Activated naive CD4-positive, alpha-beta T cell treated with anti-CD3 and anti-CD28 coated beads, Interleukin-2, amount 50 U/mL, for 24 hours (primary cell): ENCODE data around the gene TBX1.

ENCODE experiments used
- H3K27ac Mint-ChIP-seq: one replicate; pipeline ENCODE4 v1.8.0; 2021; ENCODE audit warnings: mild to moderate bottlenecking, mixed read lengths
- H3K27me3 Mint-ChIP-seq: one replicate; pipeline ENCODE4 v1.8.0; 2021; ENCODE audit warnings: mixed read lengths
- H3K36me3 Mint-ChIP-seq: one replicate; pipeline ENCODE4 v1.8.0; 2021; ENCODE audit warnings: mixed read lengths
- H3K4me1 Mint-ChIP-seq: one replicate; pipeline ENCODE4 v1.8.0; 2021; ENCODE audit warnings: mixed read lengths
- H3K4me3 Mint-ChIP-seq: one replicate; pipeline ENCODE4 v1.8.0; 2021; ENCODE audit warnings: mild to moderate bottlenecking, mixed read lengths
- H3K9me3 Mint-ChIP-seq: one replicate; pipeline ENCODE4 v1.8.0; 2021; ENCODE audit warnings: mixed read lengths

The TBX1 gene

DNA sequence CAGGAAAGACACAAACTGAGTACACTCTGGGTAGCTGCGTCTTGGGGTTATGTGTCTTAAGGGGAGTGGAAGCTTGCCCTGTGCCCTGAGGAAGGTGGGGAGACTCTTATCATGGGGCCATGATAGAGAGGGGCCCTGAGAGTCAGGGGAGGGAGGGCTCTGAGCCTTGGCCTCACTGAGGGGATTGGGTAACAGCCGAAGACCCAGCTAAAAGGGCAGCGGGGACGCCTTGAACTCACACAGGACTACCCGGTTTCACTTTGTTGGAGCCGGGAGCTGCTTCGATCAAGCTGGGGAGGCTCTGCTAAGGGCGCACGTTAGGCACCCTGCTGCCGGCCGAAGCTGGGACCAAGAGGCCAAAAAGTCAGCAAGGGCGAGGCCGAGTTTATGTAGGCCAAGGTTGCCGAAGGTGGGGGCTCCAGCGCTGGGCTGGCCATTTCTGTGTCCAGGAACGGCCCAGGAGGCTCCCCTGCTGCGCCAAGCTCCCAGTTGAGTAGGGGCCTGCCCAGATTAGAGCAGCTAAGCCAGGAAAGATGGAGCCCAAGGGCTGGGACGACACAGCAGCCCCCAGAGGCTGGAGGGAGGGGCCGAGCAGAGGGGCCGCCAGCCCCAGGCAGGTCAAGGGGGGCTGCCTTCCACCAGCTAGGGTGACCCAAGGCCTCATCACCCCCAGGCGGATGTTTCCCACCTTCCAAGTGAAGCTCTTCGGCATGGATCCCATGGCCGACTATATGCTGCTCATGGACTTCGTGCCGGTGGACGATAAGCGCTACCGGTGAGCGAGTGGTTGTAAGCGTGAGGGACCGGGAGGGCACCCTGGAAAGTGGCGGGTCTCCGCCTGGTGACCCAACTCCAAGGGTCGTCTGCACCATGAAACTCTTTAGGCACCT, 2.2 kb downstream of the TBX1 start:
- Mint-ChIP-seq H3K9me3 (no peaks in the 10 kb centered on the region), H3K27me3 (peaks cover 35% of the 10 kb centered on the region), H3K27ac (no peak overlapping the region), H3K4me1 (peaks cover 23% of the 10 kb centered on the region), H3K36me3 (peaks cover 6% of the 10 kb centered on the region), H3K4me3 (no peak overlapping the region)

DNA sequence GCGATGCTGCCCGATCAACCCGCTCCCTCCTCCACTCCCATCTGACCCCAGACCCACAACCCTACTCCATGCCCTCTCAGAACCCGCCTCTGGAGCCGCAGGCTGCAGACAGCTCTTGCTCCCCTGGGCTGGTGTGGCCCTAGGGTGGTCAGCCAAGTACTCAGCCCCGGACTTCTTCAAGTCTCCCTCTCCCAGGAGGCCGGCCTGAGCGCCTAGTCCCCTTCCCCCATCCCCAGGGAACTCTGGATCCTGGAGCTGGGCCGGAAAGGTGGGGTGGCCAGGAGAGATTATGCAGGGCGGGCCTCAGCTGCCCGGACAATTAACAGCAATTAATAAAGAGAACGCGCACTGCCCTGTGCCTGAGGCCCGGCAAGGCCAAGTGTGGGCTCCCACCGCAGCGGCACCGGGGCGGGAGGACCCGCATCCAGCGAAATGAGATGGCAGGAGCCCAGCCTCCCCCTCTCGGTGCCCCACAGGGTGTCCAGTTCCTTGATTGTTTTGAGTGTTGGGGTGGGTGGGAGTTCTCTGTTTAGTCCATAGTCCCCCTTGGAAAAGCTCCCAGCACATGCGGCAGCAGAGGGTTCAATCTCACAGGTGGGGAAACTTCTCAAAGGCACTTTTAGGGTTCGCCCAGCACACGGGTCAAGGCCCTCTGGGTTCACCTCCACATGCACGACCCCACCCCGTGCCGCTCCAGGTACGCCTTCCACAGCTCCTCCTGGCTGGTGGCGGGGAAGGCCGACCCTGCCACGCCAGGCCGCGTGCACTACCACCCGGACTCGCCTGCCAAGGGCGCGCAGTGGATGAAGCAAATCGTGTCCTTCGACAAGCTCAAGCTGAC, 3.1 kb downstream of the TBX1 start:
- Mint-ChIP-seq H3K27ac (peak overlapping the region; percentile 51), H3K27me3 (peaks cover 38% of the 10 kb centered on the region), H3K36me3 (peaks cover 6% of the 10 kb centered on the region), H3K4me1 (peaks cover 22% of the 10 kb centered on the region), H3K4me3 (no peak overlapping the region), H3K9me3 (no peaks in the 10 kb centered on the region)

DNA sequence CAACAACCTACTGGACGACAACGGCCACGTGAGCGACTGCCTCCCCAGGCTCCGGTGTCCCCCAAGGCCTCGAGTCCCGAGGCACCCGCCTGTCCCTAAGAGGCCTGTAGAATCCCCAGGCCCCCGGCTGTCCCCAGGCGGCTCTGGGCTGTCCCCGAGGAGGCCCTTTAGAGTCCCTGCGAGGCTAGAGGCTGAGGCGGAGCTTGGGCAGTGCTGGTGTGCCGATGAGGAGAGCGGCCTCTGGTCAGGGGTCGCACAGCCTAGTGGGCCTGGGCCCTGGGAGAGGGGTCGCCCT, 3.7 kb downstream of the TBX1 start:
- peaks cover 22% of the 10 kb centered on the region for H3K4me1 Mint-ChIP-seq
- H3K9me3 Mint-ChIP-seq: no peaks in the 10 kb centered on the region
- H3K27me3 Mint-ChIP-seq: peaks cover 41% of the 10 kb centered on the region
- no peak overlapping the region for H3K4me3 Mint-ChIP-seq
- H3K36me3 Mint-ChIP-seq: peaks cover 6% of the 10 kb centered on the region
- no peak overlapping the region for H3K27ac Mint-ChIP-seq

DNA sequence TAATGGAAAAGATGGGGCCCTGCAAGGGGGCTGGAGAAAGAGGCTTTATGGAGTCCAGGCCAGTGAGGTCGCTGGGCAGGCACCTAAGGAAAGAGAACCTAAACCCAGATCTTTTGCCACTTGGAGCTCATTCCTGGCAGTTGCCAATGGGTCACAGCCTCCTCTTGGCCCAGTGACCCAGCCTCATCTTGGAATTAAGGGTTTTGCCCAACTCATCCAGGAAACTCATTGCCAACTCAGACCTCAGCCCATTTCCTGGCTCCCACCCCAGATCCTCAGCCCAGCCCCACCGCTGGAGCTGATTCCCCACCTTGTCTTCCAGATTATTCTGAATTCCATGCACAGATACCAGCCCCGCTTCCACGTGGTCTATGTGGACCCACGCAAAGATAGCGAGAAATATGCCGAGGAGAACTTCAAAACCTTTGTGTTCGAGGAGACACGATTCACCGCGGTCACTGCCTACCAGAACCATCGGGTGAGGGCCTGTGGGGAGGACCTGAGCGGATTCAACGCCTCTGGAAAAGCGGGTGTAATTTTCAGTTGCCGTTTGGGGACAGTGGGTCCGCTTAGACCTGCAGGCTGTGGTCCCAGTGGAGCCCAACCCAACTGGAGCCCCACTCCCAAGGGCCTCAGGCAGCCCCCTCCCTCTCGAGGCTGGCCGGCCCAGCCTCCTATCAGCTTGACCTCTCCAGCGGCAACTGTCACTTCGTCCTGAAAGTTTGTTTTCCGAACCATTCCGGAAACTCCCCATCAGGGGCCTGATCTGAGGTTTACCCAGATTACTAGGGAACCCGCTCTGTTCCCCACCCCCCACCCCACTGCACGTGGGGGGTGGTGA, 4.3 kb downstream of the TBX1 start:
- Mint-ChIP-seq H3K27me3 (peaks cover 43% of the 10 kb centered on the region), H3K9me3 (no peaks in the 10 kb centered on the region), H3K4me1 (peaks cover 17% of the 10 kb centered on the region), H3K36me3 (peaks cover 6% of the 10 kb centered on the region), H3K4me3 (peak overlapping the region; percentile 61), H3K27ac (no peak overlapping the region)

DNA sequence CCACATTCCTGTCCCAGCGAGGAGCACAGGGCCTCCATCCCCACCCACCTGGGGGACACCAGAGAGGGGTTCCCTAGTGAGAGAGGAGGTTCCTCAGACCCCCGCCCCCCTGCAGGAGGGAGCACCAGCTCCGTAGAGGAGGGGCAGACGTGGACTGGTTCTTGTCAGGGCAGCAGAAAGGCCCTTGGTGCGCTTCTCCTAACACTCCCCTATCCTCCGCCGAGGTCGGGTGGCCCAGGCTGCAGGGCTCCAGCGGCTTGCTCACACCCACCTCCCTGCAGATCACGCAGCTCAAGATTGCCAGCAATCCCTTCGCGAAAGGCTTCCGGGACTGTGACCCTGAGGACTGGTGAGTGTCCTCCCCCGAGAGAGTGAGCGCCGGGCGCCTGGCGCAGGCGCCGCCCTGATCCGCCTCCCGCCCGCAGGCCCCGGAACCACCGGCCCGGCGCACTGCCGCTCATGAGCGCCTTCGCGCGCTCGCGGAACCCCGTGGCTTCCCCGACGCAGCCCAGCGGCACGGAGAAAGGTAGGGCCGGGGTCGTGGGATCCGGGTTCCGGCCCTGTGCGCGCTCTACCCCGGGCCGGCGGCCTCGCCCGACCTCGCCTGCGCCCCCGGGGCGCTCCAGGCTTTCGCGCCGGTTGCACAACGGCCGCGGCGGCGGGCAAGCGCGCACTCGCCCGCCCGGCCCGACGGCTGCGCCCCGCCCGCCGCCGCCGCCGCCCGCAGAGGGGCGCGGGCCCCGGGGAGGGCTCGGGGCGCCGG, 5.1 kb downstream of the TBX1 start:
- H3K9me3 Mint-ChIP-seq: no peaks in the 10 kb centered on the region
- H3K36me3 Mint-ChIP-seq: peaks cover 2% of the 10 kb centered on the region
- H3K4me1 Mint-ChIP-seq: peaks cover 11% of the 10 kb centered on the region
- H3K4me3 Mint-ChIP-seq: peak overlapping the region; percentile 78
- no peak overlapping the region for H3K27ac Mint-ChIP-seq
- H3K27me3 Mint-ChIP-seq: peaks cover 46% of the 10 kb centered on the region

DNA sequence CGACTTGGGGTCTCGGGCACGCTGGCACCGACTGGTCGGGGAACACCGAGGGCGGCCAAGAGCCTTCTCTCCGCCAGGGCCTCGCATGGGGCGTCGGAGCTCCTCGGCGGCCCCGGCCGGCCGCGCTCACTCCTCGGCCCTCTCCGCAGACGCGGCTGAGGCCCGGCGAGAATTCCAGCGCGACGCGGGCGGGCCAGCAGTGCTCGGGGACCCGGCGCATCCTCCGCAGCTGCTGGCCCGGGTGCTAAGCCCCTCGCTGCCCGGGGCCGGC, 5.6 kb downstream of the TBX1 start:
- Mint-ChIP-seq H3K27ac (no peak overlapping the region), H3K4me3 (no peak overlapping the region), H3K27me3 (peaks cover 47% of the 10 kb centered on the region), H3K9me3 (no peaks in the 10 kb centered on the region), H3K36me3 (peaks cover 2% of the 10 kb centered on the region), H3K4me1 (peaks cover 11% of the 10 kb centered on the region)

DNA sequence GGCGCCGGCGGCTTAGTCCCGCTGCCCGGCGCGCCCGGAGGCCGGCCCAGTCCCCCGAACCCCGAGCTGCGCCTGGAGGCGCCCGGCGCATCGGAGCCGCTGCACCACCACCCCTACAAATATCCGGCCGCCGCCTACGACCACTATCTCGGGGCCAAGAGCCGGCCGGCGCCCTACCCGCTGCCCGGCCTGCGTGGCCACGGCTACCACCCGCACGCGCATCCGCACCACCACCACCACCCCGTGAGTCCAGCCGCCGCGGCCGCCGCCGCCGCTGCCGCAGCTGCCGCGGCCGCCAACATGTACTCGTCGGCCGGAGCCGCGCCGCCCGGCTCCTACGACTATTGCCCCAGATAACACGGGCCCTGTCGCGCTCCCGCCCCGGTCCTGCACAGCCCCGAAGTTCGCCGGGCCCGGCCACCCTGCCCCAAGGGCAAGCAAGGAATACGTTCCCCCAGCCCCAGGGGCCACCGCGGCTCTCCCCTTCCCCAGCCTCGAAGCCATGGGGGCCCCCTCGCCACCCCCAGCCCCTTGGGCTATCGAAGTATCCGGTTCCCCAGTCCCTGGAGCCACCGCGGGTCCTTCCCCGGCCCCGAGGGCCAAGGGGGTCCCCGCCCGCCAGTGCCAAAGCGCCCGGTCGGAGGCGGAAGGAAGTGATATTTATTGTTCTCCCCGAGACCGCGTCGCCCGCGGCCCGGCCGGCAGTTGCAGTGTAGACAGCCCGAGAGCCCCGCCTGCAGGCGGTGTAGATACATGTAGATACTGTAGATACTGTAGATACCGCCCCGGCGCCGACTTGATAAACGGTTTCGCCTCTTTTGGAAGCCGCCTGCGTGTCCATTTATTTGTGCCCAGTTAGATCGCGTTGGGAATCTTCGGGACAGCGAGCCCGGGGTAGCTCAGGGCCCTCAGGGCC, 6.2 kb downstream of the TBX1 start:
- peaks cover 46% of the 10 kb centered on the region for H3K27me3 Mint-ChIP-seq
- peaks cover 2% of the 10 kb centered on the region for H3K36me3 Mint-ChIP-seq
- H3K9me3 Mint-ChIP-seq: no peaks in the 10 kb centered on the region
- H3K27ac Mint-ChIP-seq: no peak overlapping the region
- peaks cover 7% of the 10 kb centered on the region for H3K4me1 Mint-ChIP-seq
- H3K4me3 Mint-ChIP-seq: no peak overlapping the region

DNA sequence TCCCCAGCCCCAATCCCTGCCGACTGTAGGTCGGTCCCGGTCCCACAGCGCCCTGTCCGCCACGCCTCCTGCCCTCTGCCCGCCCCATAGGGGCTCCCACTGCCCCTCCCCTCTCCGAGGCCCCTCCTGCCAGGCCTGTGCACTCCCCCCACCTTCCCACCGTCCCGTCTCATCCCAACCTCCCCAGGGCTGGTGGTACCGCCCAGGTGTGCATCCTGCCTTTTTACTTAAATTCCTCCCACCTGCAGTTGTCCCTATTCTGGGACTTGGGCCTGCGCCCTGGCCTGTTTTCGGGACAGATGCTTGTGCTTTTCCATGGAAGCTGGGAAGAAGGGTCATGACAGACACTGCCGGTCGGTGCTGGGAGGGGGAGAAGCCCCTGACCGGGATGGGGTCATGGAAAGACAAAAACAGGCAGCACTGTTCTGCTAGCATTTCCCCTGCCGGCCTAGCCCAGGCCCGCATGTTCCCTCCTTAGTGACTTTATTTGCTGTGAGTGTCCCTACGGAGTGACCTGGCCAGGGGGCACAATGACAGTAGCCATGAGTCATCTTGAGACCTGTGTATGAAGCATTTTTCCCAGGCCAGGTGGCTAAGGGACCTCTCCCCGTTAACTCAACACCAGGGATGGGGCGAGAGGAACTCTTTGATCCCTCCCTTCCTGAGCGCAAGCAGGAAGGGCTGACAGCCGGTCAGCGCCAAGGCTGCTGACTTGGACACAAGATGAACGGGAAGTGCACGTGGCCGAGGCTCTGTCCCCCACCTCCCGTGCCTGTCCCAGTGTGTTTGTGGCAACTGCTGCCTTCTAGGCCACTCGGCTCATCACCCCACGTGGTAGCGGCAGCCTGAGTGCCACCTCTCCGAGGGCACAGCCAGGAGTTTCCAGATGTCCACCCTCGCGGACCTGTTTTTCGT, 7.1 kb downstream of the TBX1 start:
- H3K9me3 Mint-ChIP-seq: no peaks in the 10 kb centered on the region

DNA sequence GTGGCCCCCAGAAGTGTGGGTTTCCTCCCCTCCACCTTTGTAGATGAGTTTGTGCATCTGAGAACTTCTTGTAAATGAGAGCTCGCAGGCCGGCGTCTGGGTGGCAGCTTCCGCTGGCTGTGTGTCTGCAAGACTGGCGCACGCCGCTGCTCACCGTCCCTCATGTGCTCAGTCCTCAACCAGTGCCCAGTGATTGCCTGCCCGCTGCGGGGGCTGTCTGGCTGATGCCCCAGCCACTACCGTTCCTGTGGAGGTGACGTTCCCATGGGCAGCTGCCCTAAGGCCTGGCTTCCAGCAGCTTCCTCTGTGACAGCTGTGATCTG, 8.8 kb downstream of the TBX1 start:
- Mint-ChIP-seq H3K27me3 (peaks cover 50% of the 10 kb centered on the region), H3K4me1 (peaks cover 7% of the 10 kb centered on the region), H3K9me3 (no peaks in the 10 kb centered on the region), H3K36me3 (peaks cover 2% of the 10 kb centered on the region), H3K27ac (no peak overlapping the region), H3K4me3 (no peak overlapping the region)

More for the DNA sequence above, 7.1 kb downstream of the TBX1 start:
- Mint-ChIP-seq H3K4me1 (peaks cover 7% of the 10 kb centered on the region), H3K27ac (peak overlapping the region; percentile 12), H3K4me3 (no peak overlapping the region), H3K36me3 (peaks cover 2% of the 10 kb centered on the region), H3K27me3 (peaks cover 46% of the 10 kb centered on the region)

DNA sequence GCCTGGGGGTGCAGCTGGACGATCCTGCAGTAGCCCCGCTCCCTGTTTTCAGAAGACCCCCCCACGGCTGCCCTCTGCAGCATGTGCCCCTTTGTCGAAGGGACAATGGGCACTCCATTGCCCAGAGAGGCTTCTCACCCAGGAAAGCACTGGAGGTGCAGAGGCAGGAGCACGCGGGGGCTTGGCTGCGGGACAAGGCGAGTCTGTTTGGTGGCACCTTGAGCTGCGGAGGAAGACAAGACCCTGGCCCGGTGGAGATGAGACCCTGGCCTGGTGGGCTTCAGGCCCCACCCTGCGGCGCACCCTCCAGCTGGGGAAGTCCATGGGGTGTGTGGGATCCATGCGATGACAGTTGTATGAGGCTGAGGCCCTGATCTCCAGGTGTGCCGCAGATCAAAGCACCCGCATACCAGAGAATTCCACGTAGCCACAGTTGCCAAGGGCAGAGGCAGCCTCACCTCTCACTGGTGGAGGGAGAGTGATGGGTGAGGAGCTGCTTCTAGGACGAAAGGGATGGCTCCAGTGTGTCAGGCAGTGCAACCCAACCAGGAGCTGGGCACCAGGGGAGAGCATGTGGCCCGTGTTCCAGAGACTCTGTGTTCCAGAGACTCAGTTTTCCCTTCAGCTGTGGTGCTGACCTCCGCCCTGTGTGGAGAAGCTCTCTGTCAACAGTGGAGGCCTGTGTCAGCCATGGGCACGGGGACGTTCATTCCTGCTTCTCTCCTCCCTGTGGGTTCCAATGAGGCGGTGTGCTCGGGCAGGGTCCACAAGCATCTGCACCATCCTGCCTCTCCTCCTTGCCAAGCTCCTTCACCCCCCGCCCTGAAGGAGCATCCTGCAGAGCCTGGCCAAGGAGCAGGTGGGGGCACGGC, 10.0 kb downstream of the TBX1 start:
- H3K36me3 Mint-ChIP-seq: no peaks in the 10 kb centered on the region
- H3K4me3 Mint-ChIP-seq: no peak overlapping the region
- no peaks in the 10 kb centered on the region for H3K9me3 Mint-ChIP-seq
- no peak overlapping the region for H3K27ac Mint-ChIP-seq
- H3K27me3 Mint-ChIP-seq: peaks cover 45% of the 10 kb centered on the region
- peaks cover 4% of the 10 kb centered on the region for H3K4me1 Mint-ChIP-seq

DNA sequence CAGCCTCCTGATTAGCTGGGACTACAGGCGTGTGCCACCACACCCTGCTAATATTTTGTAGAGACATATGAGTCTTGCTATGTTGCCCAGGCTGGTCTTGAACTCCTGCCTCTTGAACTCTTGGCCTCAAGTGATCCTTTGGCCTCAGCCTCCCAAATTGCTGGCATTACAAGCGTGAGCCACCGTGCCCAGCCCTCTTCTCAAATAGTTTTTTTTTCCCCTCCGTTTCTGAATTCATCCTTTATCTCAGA, 11.8 kb downstream of the TBX1 start:
- no peak overlapping the region for H3K4me3 Mint-ChIP-seq
- no peaks in the 10 kb centered on the region for H3K9me3 Mint-ChIP-seq
- H3K27me3 Mint-ChIP-seq: peaks cover 47% of the 10 kb centered on the region
- no peak overlapping the region for H3K27ac Mint-ChIP-seq
- peaks cover 4% of the 10 kb centered on the region for H3K4me1 Mint-ChIP-seq
- H3K36me3 Mint-ChIP-seq: no peaks in the 10 kb centered on the region

DNA sequence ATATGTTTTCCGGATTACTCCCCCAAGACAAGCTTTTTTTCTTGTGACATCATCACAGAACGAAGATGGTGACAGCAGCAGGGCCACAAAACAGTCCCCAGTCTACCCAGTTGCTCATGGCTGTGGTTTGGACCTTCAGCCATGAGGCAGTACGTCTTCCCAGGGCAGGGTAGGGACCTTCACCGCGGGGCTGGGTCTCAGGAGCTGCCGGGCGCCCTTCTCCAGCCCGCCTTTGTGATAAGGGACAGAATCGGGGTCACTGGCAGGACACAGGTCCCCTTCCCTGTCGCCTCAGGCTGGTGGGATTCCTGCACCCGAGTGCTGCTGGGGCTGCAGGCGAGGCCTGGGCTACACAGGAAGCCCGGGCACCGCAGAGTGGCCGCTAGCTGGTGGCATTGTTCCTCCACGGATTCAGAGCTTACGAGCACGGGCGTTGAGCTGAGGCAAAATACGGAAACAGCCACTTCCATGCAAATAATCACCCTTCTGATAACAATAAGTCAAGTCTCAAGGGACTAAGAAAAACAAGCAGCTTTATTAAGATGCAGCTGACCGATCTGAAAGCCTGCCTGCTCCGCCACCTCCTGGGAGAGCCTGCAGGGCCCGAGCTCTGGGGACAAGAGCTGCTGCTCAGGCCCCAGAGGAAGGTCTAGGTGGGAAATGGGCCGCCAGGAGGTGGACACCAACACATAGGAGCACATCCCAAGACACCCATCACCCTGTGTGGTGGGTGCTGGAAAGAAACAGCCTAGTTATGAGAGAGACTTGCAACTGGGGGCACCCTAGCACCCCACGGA, 12.3 kb downstream of the TBX1 start:
- Mint-ChIP-seq H3K4me3 (no peak overlapping the region), H3K27me3 (peaks cover 45% of the 10 kb centered on the region), H3K36me3 (no peaks in the 10 kb centered on the region), H3K27ac (no peak overlapping the region), H3K9me3 (no peaks in the 10 kb centered on the region), H3K4me1 (no peaks in the 10 kb centered on the region)
